Psoas muscle (tissue), 8 donors: ENCODE data around the gene SPAG5. TPM values are rescaled to one million over a fixed set of nuclear protein-coding genes. Genes with fewer than 3 reads are reported as not detected.

Source experiments
- ATAC-seq, 4 donors: fragments of 200-7000 bp; cut with Tn5 transposase; one replicate each; pipeline ENCODE4 v1.9.1; 2020; ENCODE audit warnings: moderate library complexity in 3 of 4, mild to moderate bottlenecking in 2 of 4
- DNase-seq, 2 donors: peaks; one replicate each; pipeline ENCODE4 v3.0.0-alpha.2; 2020
- H3K27ac ChIP-seq: fragments of 200-600 bp; one replicate; pipeline ENCODE4 v1.8.0; 2022
- H3K27me3 ChIP-seq, 3 donors: fragments of 200-600 bp in 1 of 3; one replicate each; pipeline versions ENCODE4 v1.6.1 to v1.8.0; 2013 to 2022; ENCODE audit warnings: low read length in 2 of 3, mild to moderate bottlenecking in 2 of 3, moderate library complexity in 1 of 3; ENCODE audit not compliant: insufficient read depth in 3 of 3
- H3K36me3 ChIP-seq, 2 donors: fragments of 200-600 bp in 1 of 2; one replicate each; pipeline versions ENCODE4 v1.6.1 to v1.8.0; 2013 to 2022; ENCODE audit warnings: low read depth in 1 of 2, mild to moderate bottlenecking in 1 of 2, moderate library complexity in 1 of 2; ENCODE audit not compliant: insufficient read depth in 1 of 2
- H3K4me1 ChIP-seq: fragments of 200-600 bp; one replicate; pipeline ENCODE4 v1.8.0; 2022
- H3K4me3 ChIP-seq: fragments of 200-600 bp; one replicate; pipeline ENCODE4 v1.8.0; 2022; ENCODE audit warnings: mild to moderate bottlenecking
- H3K9me3 ChIP-seq: fragments of 200-600 bp; one replicate; pipeline ENCODE4 v1.8.0; 2022
- WGBS, 3 donors: extraction: QIAGEN DNeasy Blood & Tissue Kit; methylation state at CpG; one replicate each; pipeline versions ENCODE4 v1.1.6 to v1.1.7; 2013; 5-methylcytosine and 5-hydroxymethylcytosine counted together
- intact Hi-C, 2 donors: fragments of 100-400 bp; cut with DNase I; formaldehyde crosslinking; loops; one replicate each; pipeline versions ENCODE4 v1.11.0 to v1.14.2; 2022
- polyA plus RNA-seq, 3 donors: library from polyadenylated mRNA; stranded (reverse); fragments of 200-250 nt; gene quantifications; one replicate each; pipeline ENCODE4 v1.2.3, GENCODE V29; 2013
- total RNA-seq, 4 donors: library from RNA; stranded (reverse); fragmentation: NEBNext Ultra II Directional in 2 of 4; extraction: Animal tissue kit (Norgen Biotek cat#: 25700) in 2 of 4; gene quantifications; one replicate each; pipeline versions ENCODE4 v1.2.1 to v1.2.4, GENCODE V29; 2021 to 2023
- TF ChIP-seq, protein P1 (sequence below): fragments of 200-600 bp; IDR thresholded peaks from one replicate; pipeline ENCODE4 v1.8.0; 2022; ENCODE audit warnings: antibody characterized with exemption
- donor health status: healthy with polysubstance abuse.
- donor health status: DM: no; HTN: no; CAD: no; lungs with moderate emphysema.
- donor health status: Bipolar disorder and iron deficiency.
- donor health status: healthy.
- donor health status: DM: yes; HTN: yes; CAD: no.
- donor health status: DM: no; HTN: no; CAD: no.
- donor health status: DM: no; HTN: no; CAD: no.
- donor health status: DM: yes; HTN: yes; CAD: no.

Gene SPAG5
- total and polyA plus RNA-seq, 7 donors: 0.15 to 2.4 (median 1.1) TPM

DNA sequence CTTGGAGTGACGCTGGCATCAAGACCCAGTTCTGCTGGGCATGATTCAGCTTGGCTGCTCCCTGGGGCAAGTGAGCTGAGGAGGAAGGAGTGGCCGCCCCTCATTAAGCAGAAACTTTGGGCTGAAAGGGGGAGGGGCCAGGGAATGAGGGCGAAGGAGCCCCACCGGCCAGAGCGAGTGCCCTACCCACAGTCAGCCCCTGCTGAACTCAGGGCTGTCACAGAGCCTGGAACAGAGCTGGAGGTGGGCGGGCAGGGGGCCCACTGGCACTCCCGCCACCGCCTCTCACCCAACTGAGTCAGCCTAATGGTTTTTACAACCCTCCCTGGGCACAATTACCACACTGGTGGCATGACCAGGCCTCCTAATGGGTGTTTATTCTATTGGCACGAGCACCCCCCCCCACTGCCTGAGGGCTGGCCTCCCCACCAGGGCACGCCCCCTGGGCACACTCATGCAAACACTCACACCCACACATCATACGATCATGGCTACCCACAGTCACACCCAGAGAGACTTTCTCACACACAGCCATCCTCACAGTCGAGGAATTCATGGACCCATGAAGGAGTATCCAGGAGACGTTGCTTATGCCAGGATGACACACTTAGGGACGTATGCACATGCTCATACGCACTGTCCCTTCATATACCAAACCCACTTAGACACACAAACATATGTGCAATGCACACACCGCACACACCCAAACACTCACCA is 65.6 kb downstream of the SPAG5 start:
- WGBS, 3 donors: 64 to 70% (median 68%) methylated on average over 15 to 16 of the region's 16 CpGs
- peaks cover 0 to 12% (median 3%) of the 10 kb centered on the region in 3 donors for H3K27me3 ChIP-seq
- H3K4me3 ChIP-seq: no peak overlapping the region
- H3K36me3 ChIP-seq: no peaks in the 10 kb centered on the region
- TF ChIP-seq, protein P1, sequence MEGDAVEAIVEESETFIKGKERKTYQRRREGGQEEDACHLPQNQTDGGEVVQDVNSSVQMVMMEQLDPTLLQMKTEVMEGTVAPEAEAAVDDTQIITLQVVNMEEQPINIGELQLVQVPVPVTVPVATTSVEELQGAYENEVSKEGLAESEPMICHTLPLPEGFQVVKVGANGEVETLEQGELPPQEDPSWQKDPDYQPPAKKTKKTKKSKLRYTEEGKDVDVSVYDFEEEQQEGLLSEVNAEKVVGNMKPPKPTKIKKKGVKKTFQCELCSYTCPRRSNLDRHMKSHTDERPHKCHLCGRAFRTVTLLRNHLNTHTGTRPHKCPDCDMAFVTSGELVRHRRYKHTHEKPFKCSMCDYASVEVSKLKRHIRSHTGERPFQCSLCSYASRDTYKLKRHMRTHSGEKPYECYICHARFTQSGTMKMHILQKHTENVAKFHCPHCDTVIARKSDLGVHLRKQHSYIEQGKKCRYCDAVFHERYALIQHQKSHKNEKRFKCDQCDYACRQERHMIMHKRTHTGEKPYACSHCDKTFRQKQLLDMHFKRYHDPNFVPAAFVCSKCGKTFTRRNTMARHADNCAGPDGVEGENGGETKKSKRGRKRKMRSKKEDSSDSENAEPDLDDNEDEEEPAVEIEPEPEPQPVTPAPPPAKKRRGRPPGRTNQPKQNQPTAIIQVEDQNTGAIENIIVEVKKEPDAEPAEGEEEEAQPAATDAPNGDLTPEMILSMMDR: no peak
- no peaks in the 10 kb centered on the region for H3K9me3 ChIP-seq
- DNase-seq: no peak
- H3K27ac ChIP-seq: no peak overlapping the region
- ATAC-seq: no peak
- intact Hi-C loops: no loop called here
- no peaks in the 10 kb centered on the region for H3K4me1 ChIP-seq

DNA sequence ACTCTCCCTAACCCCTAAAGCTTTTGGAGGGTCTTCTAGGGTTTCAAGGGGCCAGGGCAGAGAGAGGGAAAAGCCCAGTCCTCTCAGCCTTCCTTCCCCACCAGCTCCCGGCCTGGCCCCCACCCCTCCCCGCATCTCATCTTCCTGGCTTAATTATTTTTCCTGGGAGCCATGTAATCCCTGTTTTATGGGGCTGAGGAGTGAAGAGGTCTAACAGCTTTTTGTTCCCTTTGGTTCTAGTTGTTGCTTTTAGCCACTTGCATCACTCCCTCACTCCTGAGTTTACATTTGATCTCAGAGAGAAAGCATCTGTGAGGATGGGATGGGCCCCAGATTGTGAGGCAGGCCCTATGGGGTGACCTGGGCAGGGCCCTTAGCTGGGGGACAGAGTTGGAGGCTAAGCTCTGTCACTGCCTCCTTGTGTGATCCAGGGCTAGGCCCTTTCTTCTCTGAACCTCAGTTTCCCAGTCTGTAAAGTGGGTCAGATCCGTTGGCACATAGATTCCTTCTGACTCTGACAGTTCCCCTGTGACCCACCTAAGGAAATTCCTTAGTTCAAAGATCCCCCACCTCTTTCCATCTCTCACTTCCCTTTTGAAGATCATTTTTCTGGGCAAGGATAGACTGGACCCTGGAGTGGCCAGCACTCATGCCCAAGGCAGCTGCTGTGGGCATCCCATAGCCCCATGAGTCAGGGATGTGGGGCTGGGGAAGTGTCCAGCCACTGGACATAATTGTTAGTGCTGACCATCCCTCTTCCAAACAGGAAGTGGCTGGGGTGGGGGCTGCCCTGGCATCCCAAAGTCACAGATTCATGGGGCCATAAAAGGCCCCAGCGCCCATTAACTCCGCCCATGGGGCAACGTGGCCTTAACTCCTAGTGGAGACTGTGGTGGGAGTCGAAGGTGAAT is 66.5 kb downstream of the SPAG5 start:
- DNase-seq (no peak), ATAC-seq (no peak)
- TF ChIP-seq, protein P1: no peak
- peaks cover 0 to 12% (median 3%) of the 10 kb centered on the region in 3 donors for H3K27me3 ChIP-seq
- no peak overlapping the region for H3K4me3 ChIP-seq
- H3K27ac ChIP-seq: no peak overlapping the region
- intact Hi-C loops: no loop called here
- H3K9me3 ChIP-seq: no peaks in the 10 kb centered on the region
- WGBS, 3 donors: 62 to 65% (median 64%) methylated on average over 6 to 7 of the region's 7 CpGs
- no peaks in the 10 kb centered on the region for H3K36me3 ChIP-seq
- H3K4me1 ChIP-seq: no peaks in the 10 kb centered on the region

DNA sequence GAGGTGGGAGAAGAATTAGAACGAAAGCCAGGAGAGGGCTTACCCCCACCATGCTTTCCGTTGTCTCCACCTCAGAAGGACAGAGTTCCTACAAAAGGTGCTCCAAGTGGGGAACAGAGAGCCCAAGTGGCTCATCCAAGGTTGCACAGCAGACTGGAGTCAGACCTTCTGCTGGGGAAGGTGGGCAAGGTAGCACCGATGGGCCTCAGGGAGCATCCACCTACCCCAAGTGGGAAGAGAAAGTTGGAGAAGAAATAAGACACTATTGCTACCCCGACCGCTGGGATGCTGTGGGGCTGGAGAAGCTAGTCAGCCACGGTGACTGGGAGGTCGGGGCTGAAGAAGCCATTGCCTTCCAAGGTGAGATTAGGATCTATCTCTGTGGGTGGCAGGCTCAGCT is 67.9 kb downstream of the SPAG5 start:
- Histone ChIP-seq H3K36me3 (no peaks in the 10 kb centered on the region), H3K4me1 (no peaks in the 10 kb centered on the region), H3K27ac (no peak overlapping the region), H3K27me3 (peaks cover 0 to 12% (median 3%) of the 10 kb centered on the region in 3 donors), H3K4me3 (no peak overlapping the region), H3K9me3 (no peaks in the 10 kb centered on the region)
- TF ChIP-seq, protein P1: no peak
- WGBS, 3 donors: 57 to 67% (median 59%) methylated on average over 7 of the region's 7 CpGs
- DNase-seq: no peak
- ATAC-seq: no peak
- intact Hi-C loops: no loop called here

DNA sequence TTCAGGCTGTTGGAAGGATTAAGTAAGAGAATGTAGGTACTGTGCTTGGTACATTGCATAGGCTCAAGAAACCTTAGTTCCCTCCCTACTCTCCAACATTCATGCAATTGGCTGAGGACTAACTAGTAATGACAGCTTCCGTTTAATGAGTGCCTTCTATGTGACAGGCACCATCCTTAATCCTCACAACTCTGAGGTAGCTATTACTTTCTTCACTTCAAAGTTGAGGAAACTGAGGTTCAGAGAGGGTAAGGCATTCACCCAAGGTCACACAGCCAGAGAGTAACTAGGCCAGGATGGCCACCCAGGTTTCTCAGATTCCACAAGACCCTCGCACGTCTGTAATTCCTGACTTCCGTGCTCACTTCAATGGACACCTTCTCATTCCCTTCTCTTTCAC is 68.6 kb downstream of the SPAG5 start:
- Histone ChIP-seq H3K9me3 (no peaks in the 10 kb centered on the region), H3K4me3 (no peak overlapping the region), H3K27me3 (peaks cover 0 to 12% (median 3%) of the 10 kb centered on the region in 3 donors), H3K36me3 (no peaks in the 10 kb centered on the region), H3K27ac (no peak overlapping the region), H3K4me1 (no peaks in the 10 kb centered on the region)
- ATAC-seq (no peak), DNase-seq (no peak)
- 62 to 74% (median 72%) methylated on average over 4 of the region's 4 CpGs for WGBS, 3 donors
- TF ChIP-seq, protein P1: no peak
- intact Hi-C loops: no loop called here
